Karpas-422 (cell line): ENCODE measurements around the gene RAMP3. TPM values are rescaled to one million over a fixed set of nuclear protein-coding genes. Genes with fewer than 3 reads are reported as not detected.

Source experiments
- DNase-seq: peaks from one replicate; pipeline ENCODE4 v3.0.0-alpha.2; 2015
- H2AFZ ChIP-seq: fragments of 200-600 bp; sonication (generic); 2 replicates; pipeline ENCODE4 v1.6.1; 2014; ENCODE audit warnings: antibody characterized with exemption, low read length, mixed read lengths
- H3K27ac ChIP-seq: fragments of 200-600 bp; sonication (generic); 2 replicates; pipeline ENCODE4 v1.5.1; 2014; ENCODE audit warnings: mild to moderate bottlenecking, low read length, moderate library complexity
- H3K27me3 ChIP-seq: fragments of 200-600 bp; sonication (generic); 2 replicates; pipeline ENCODE4 v1.6.1; 2014; ENCODE audit warnings: low read length, mixed read lengths
- H3K36me3 ChIP-seq: fragments of 200-600 bp; sonication (generic); 2 replicates; pipeline ENCODE4 v1.6.1; 2014; ENCODE audit warnings: low read length, mixed read lengths; ENCODE audit not compliant: insufficient read depth
- H3K4me1 ChIP-seq: fragments of 200-600 bp; sonication (generic); 2 replicates; pipeline ENCODE4 v1.6.1; 2014; ENCODE audit warnings: mild to moderate bottlenecking, low read length, mixed read lengths
- H3K4me2 ChIP-seq: fragments of 200-600 bp; sonication (generic); 2 replicates; pipeline ENCODE4 v1.6.1; 2014; ENCODE audit warnings: low read length, low read depth, mild to moderate bottlenecking; ENCODE audit not compliant: poor library complexity, severe bottlenecking
- H3K4me3 ChIP-seq: fragments of 200-600 bp; sonication (generic); 2 replicates; pipeline ENCODE4 v1.5.1; 2014; ENCODE audit warnings: mild to moderate bottlenecking, antibody characterized with exemption, low read length, mixed read lengths
- H3K79me2 ChIP-seq: fragments of 200-600 bp; sonication (generic); 2 replicates; pipeline ENCODE4 v1.6.1; 2014; ENCODE audit warnings: mild to moderate bottlenecking, low read length, mixed read lengths
- H3K9ac ChIP-seq: fragments of 200-600 bp; sonication (generic); 2 replicates; pipeline ENCODE4 v1.6.0; 2014; ENCODE audit warnings: low read length
- H3K9me2 ChIP-seq: fragments of 200-600 bp; sonication (generic), shearing (Covaris generic); replicated peaks from 2 replicates; pipeline ENCODE4 v1.6.0; 2014; ENCODE audit warnings: mild to moderate bottlenecking, low read length, moderate library complexity; ENCODE audit not compliant: insufficient read depth
- H3K9me3 ChIP-seq: fragments of 300-700, 200-600 bp; sonication (generic); 2 replicates; pipeline ENCODE4 v1.6.1; 2014; ENCODE audit warnings: low read length, mixed read lengths
- H4K20me1 ChIP-seq: fragments of 200-600 bp; sonication (generic); 2 replicates; pipeline ENCODE4 v1.6.1; 2014; ENCODE audit warnings: mild to moderate bottlenecking, antibody characterized with exemption, low read length, low read depth; ENCODE audit not compliant: insufficient read depth
- total RNA-seq: library from RNA; depleted of rRNA; stranded (reverse); fragments of >200 nt; shearing (Covaris generic); gene quantifications from 2 replicates; pipeline ENCODE4 v1.2.3, GENCODE V29; 2014; ENCODE audit warnings: low replicate concordance; rRNA removed

Gene RAMP3
- total RNA-seq, 1 experiment from 2014 or later, result not detected

- Histone ChIP-seq H3K9me2 (no peaks in the 10 kb centered on the region), H2AFZ (no peak overlapping the region), H3K4me1 (no peaks in the 10 kb centered on the region), H3K9me3 (no peaks in the 10 kb centered on the region), H3K9ac (no peak overlapping the region), H3K79me2 (no peaks in the 10 kb centered on the region), H4K20me1 (no peaks in the 10 kb centered on the region), H3K27me3 (no peaks in the 10 kb centered on the region), H3K36me3 (no peaks in the 10 kb centered on the region), H3K4me2 (no peak overlapping the region), H3K4me3 (no peak overlapping the region), H3K27ac (no peak overlapping the region)
- DNase-seq, result no peak
Observed at GRCh38 chr7:45225948-45226335, 68.4 kb downstream of the RAMP3 start.

GRCh38 chr7:45229156-45229920, 71.7 kb downstream of the RAMP3 start:
- Histone ChIP-seq H3K4me3 (no peak overlapping the region), H3K27ac (no peak overlapping the region), H3K4me2 (no peak overlapping the region), H3K9ac (no peak overlapping the region), H3K4me1 (no peaks in the 10 kb centered on the region), H4K20me1 (no peaks in the 10 kb centered on the region), H3K36me3 (no peaks in the 10 kb centered on the region), H3K27me3 (no peaks in the 10 kb centered on the region), H2AFZ (no peak overlapping the region), H3K9me3 (no peaks in the 10 kb centered on the region), H3K79me2 (no peaks in the 10 kb centered on the region), H3K9me2 (no peaks in the 10 kb centered on the region)
- DNase-seq, result no peak

GRCh38 chr7:45230083-45230482, 72.5 kb downstream of the RAMP3 start:
- DNase-seq, result no peak
- H3K9ac ChIP-seq, result no peak overlapping the region
- H3K27me3 ChIP-seq, result no peaks in the 10 kb centered on the region
- H3K4me3 ChIP-seq, result no peak overlapping the region
- no peaks in the 10 kb centered on the region for H4K20me1 ChIP-seq
- no peaks in the 10 kb centered on the region for H3K79me2 ChIP-seq
- no peaks in the 10 kb centered on the region for H3K9me2 ChIP-seq
- no peaks in the 10 kb centered on the region for H3K4me1 ChIP-seq
- no peaks in the 10 kb centered on the region for H3K9me3 ChIP-seq
- no peak overlapping the region for H2AFZ ChIP-seq
- H3K4me2 ChIP-seq, result no peak overlapping the region
- no peaks in the 10 kb centered on the region for H3K36me3 ChIP-seq
- no peak overlapping the region for H3K27ac ChIP-seq

- no peaks in the 10 kb centered on the region for H3K79me2 ChIP-seq
- no peak for DNase-seq
- H3K27me3 ChIP-seq, result no peaks in the 10 kb centered on the region
Observed at GRCh38 chr7:45230611-45231165, 73.1 kb downstream of the RAMP3 start.

GRCh38 chr7:45233249-45233775, 75.7 kb downstream of the RAMP3 start:
- Histone ChIP-seq H3K9me2 (no peaks in the 10 kb centered on the region), H3K4me3 (no peak overlapping the region), H3K4me1 (no peaks in the 10 kb centered on the region), H3K9ac (no peak overlapping the region), H3K9me3 (no peaks in the 10 kb centered on the region), H3K36me3 (no peaks in the 10 kb centered on the region), H2AFZ (no peak overlapping the region), H3K79me2 (no peaks in the 10 kb centered on the region), H3K27ac (no peak overlapping the region), H3K4me2 (no peak overlapping the region), H4K20me1 (no peaks in the 10 kb centered on the region), H3K27me3 (no peaks in the 10 kb centered on the region)
- no peak for DNase-seq

More at GRCh38 chr7:45230611-45231165, 73.1 kb downstream of the RAMP3 start:
- H3K4me1 ChIP-seq, result no peaks in the 10 kb centered on the region
- no peaks in the 10 kb centered on the region for H3K36me3 ChIP-seq
- H3K4me3 ChIP-seq, result no peak overlapping the region
- H4K20me1 ChIP-seq, result no peaks in the 10 kb centered on the region
- H3K27ac ChIP-seq, result no peak overlapping the region
- H3K9me3 ChIP-seq, result no peaks in the 10 kb centered on the region
- no peak overlapping the region for H2AFZ ChIP-seq
- no peak overlapping the region for H3K9ac ChIP-seq
- no peak overlapping the region for H3K4me2 ChIP-seq
- H3K9me2 ChIP-seq, result no peaks in the 10 kb centered on the region

Other genes with a start within 250 kb of the RAMP3 start
- gene MYO1G, start 178.8 kb upstream of the RAMP3 start, total RNA-seq, result 62.4 and 130 TPM in 2 replicates
- 42.5 and 78.8 TPM in 2 replicates for gene CCM2, start 157.6 kb upstream of the RAMP3 start, total RNA-seq
- gene NACAD, start 68.8 kb upstream of the RAMP3 start, total RNA-seq, result 0.04 TPM in 1 of 2 replicates, not detected in the other
- 81.5 and 108 TPM in 2 replicates for gene TBRG4, start 46.1 kb upstream of the RAMP3 start, total RNA-seq